Sigmoid colon (tissue), 4 donors: Measurements from ENCODE around the gene PARP14.

ENCODE experiments used
- CTCF ChIP-seq, 4 experiments: fragments of 450-650 bp in 3 of 4; fragments of 200-600 bp in 1 of 4; IDR thresholded peaks; one replicate each; pipeline ENCODE4 v1.5.1; 2016 to 2019; ENCODE audit warnings: antibody characterized with exemption in 4 of 4, mild to moderate bottlenecking in 3 of 4, moderate library complexity in 2 of 4
- EP300 ChIP-seq, 4 donors: sonication (generic); formaldehyde crosslinking; IDR thresholded peaks; one replicate each; pipeline ENCODE4 v1.6.1; 2017; ENCODE audit warnings: antibody characterized with exemption in 4 of 4
- POLR2A ChIP-seq, 2 donors: fragments of 450-650 bp; IDR thresholded peaks; one replicate each; pipeline ENCODE4 v1.6.1; 2016; ENCODE audit warnings: antibody characterized with exemption in 2 of 2, mild to moderate bottlenecking in 2 of 2, moderate library complexity in 2 of 2
- POLR2AphosphoS5 ChIP-seq, 4 donors: sonication (generic); formaldehyde crosslinking; IDR thresholded peaks; one replicate each; pipeline ENCODE4 v1.6.1; 2017; ENCODE audit warnings: antibody characterized with exemption in 4 of 4

DNA sequence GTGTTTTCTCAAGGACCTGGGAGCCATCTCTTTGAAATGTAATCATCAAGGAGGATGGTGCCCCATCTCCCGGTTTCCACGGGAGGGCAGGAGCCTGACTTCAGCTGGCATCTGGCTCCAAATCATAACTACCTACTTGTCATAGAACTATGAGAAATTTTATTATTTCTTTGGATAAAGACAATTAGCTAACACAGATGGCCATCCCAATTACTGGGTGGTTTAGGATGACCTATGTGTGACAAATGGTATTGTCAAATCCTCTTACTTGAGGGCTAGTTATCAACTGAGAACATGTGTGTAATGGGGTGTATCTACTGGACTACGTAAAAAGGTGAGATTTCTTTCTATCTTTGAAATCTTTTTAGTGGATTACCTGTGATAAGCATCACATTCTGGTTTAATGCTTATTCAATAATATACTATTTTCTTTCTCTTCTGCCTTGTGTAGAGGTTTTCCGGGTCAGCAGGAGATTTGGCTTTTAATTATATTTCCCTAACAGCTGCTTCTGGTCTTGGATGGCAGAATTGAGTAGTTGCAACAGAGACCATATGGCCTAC, 15.3 kb upstream of the PARP14 start:
- TF ChIP-seq POLR2A (IDR thresholded peaks at IDR 0.05): no peak
- TF ChIP-seq CTCF (IDR thresholded peaks at IDR 0.05): no peak
- no peak for TF ChIP-seq EP300 (IDR thresholded peaks at IDR 0.05)
- no peak for TF ChIP-seq POLR2AphosphoS5 (IDR thresholded peaks at IDR 0.05)
